Measurements from ENCODE around the gene KDM5B. TPM values are rescaled to one million over a fixed set of nuclear protein-coding genes. Genes with fewer than 3 reads are reported as not detected.
A peak's percentile ranks its signal among the peaks of the same experiment; 100 is the strongest.

KDM5B gene
- total and polyA plus RNA-seq, 9 of the 15 experiments (the other 6 are each of a cell fraction or from before 2014, with no cell fraction given) = 15.4 to 90.6 (median 57.1) TPM

DNA sequence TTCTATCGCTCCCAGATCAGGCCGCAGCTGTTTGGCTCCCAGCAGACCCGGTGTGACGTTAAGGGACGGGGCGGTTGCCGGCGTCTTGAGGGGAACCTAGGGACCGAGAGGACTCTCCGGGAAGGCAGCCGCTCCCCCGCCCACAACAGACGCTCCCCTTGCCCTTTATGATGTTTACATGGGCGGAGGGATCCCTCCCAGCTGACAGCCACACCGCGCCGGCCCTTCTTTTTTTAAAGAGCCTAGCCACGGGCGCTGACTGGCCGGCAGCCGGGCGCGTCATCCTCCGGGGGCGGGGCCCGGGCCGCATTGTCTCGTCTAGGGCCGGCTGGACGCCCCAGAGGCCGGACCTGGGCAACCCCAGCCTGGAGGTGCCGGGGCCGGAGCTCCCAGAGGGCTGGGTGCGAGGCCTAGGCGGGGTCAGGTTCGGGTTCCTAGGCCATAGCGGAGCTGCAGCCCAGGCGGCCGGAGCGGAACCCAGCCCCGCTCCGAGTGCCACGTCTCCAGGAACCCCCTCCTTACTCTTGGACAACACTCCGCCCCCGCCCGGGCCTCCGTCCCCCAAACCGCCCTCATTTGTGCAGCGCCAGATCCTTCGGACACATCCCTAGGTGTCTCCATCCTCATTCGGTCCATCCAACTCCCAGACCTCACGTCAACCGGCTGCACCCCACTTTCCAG lies 2.5 kb upstream of the KDM5B start, which contains the start of gene PCAT6 (continued):
- no peak; the same call in 1 of the 2 replicates for TF ChIP-seq ZNF407 (IDR thresholded peaks at IDR 0.05; ENCODE audit: low read depth)
- 0 out of 2 replicates have a peak, but pooled peaks have one; percentile 35 for TF ChIP-seq ZNF644 (tag; IDR thresholded peaks at IDR 0.05; ENCODE audit: low read depth)
- peak; percentile 79 for TF ChIP-seq PCBP1 (IDR thresholded peaks at IDR 0.05; ENCODE audit: low read depth, low read length, poor library complexity, severe bottlenecking)
- TF ChIP-seq DACH1 (IDR thresholded peaks at IDR 0.05; ENCODE audit: partially characterized antibody) = peak; percentile 100
- TF ChIP-seq LEF1 (IDR thresholded peaks at IDR 0.05) = 0 out of 2 replicates have a peak, but pooled peaks have one; percentile 31
- TF ChIP-seq, protein P1, sequence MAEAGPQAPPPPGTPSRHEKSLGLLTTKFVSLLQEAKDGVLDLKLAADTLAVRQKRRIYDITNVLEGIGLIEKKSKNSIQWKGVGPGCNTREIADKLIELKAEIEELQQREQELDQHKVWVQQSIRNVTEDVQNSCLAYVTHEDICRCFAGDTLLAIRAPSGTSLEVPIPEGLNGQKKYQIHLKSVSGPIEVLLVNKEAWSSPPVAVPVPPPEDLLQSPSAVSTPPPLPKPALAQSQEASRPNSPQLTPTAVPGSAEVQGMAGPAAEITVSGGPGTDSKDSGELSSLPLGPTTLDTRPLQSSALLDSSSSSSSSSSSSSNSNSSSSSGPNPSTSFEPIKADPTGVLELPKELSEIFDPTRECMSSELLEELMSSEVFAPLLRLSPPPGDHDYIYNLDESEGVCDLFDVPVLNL (CRISPR knock-in tag; IDR thresholded peaks at IDR 0.05; ENCODE audit: low read depth) = 0 out of 2 replicates have a peak, but pooled peaks have one; percentile 17
- TF ChIP-seq CREB3L1 (IDR thresholded peaks at IDR 0.05; ENCODE audit: borderline replicate concordance, low read depth) = peak; percentile 97
- TF ChIP-seq OTX1 (CRISPR knock-in tag; IDR thresholded peaks at IDR 0.05) = 0 out of 2 replicates have a peak, but pooled peaks have one; percentile 12
- no peak for TF ChIP-seq BRCA1 (IDR thresholded peaks at IDR 0.05)
- no peak for TF ChIP-seq BRCA1 (CRISPR knock-in tag; IDR thresholded peaks at IDR 0.05)
- TF ChIP-seq DPF2 (IDR thresholded peaks at IDR 0.05) = 0 out of 2 replicates have a peak, but pooled peaks have one; percentile 34

Measured in K562 (cell line).